HepG2 (cell line): ENCODE measurements around the gene THPO. TPM values are rescaled to one million over a fixed set of nuclear protein-coding genes. Genes with fewer than 3 reads are reported as not detected.

Source experiments
- AHR ChIP-seq: IDR thresholded peaks from 2 replicates; pipeline ENCODE4 v1.6.1; 2018; ENCODE audit warnings: missing genetic modification reagents, missing compliant biosample characterization
- ATF7 ChIP-seq, 2 experiments: fragments of 450-650 bp in 1 of 2; sonication (generic) in 1 of 2; formaldehyde crosslinking in 1 of 2; IDR thresholded peaks; 2 replicates each; pipeline versions ENCODE4 v1.4.0 to v1.6.1; 2016 to 2020; ENCODE audit warnings: antibody characterized with exemption in 1 of 2, mild to moderate bottlenecking in 1 of 2, missing genetic modification reagents in 1 of 2
- CSRNP1 ChIP-seq: sonication (generic); formaldehyde crosslinking; IDR thresholded peaks from 2 replicates; pipeline ENCODE4 v1.8.1; 2023; ENCODE audit warnings: mild to moderate bottlenecking, missing genetic modification reagents
- FOXC1 ChIP-seq: sonication (generic); formaldehyde crosslinking; IDR thresholded peaks from 2 replicates; pipeline ENCODE4 v1.8.0; 2022; ENCODE audit warnings: mild to moderate bottlenecking, missing genetic modification reagents, borderline replicate concordance
- FOXM1 ChIP-seq: sonication (generic); formaldehyde crosslinking; IDR thresholded peaks from 2 replicates; pipeline ENCODE4 v1.5.0; 2020; ENCODE audit warnings: missing genetic modification reagents
- ISX ChIP-seq: sonication (generic); formaldehyde crosslinking; conservative IDR thresholded peaks from 2 replicates; pipeline ENCODE4 v1.5.0; 2020; ENCODE audit warnings: missing genetic modification reagents
- MED1 ChIP-seq: sonication (generic); formaldehyde crosslinking; IDR thresholded peaks from 2 replicates; pipeline ENCODE4 v1.4.0; 2020; ENCODE audit warnings: missing genetic modification reagents
- MXD3 ChIP-seq: IDR thresholded peaks from 2 replicates; pipeline ENCODE4 v1.6.1; 2016; ENCODE audit warnings: mild to moderate bottlenecking, missing biosample characterization, missing genetic modification reagents
- SKIL ChIP-seq: sonication (generic); formaldehyde crosslinking; IDR thresholded peaks from 2 replicates; pipeline ENCODE4 v1.8.0; 2022; ENCODE audit warnings: missing genetic modification reagents, mild to moderate bottlenecking, moderate library complexity, borderline replicate concordance
- YEATS4 ChIP-seq: sonication (generic); formaldehyde crosslinking; IDR thresholded peaks from 2 replicates; pipeline ENCODE4 v1.4.0; 2020; ENCODE audit warnings: missing genetic modification reagents, borderline replicate concordance
- ZC3H13 ChIP-seq: sonication (generic); formaldehyde crosslinking; IDR thresholded peaks from 2 replicates; pipeline ENCODE4 v1.8.1; 2023; ENCODE audit warnings: mild to moderate bottlenecking, missing genetic modification reagents, moderate library complexity
- ZNF143 ChIP-seq: sonication (generic); formaldehyde crosslinking; IDR thresholded peaks from 2 replicates; pipeline ENCODE4 v1.4.0; 2020; ENCODE audit warnings: missing genetic modification reagents
- ZNF274 ChIP-seq: sonication (generic); formaldehyde crosslinking; IDR thresholded peaks from 2 replicates; pipeline ENCODE4 v1.5.1; 2020; ENCODE audit warnings: mild to moderate bottlenecking, missing genetic modification reagents
- ZNF839 ChIP-seq: sonication (generic); formaldehyde crosslinking; IDR thresholded peaks from 2 replicates; pipeline ENCODE4 v1.4.0; 2020; ENCODE audit warnings: missing genetic modification reagents, mild to moderate bottlenecking, borderline replicate concordance
- polyA plus RNA-seq, 8 experiments: library from polyadenylated mRNA; depleted of rRNA in 3 of 8; stranded (reverse) in 7 of 8; unstranded in 1 of 8; fragments of >200 nt; fragmentation: Illumina TruSeq in 4 of 8; extraction: Trizol in 4 of 8; gene quantifications; 2 replicates each; pipeline versions ENCODE4 v1.2.1 to v1.2.3, GENCODE V29; 2011 to 2016; ENCODE audit warnings: low read depth in 4 of 8, missing spikeins in 1 of 8, mixed read lengths in 1 of 8; ENCODE audit not compliant: insufficient read depth in 1 of 8
- total RNA-seq, 5 experiments: library from RNA; depleted of rRNA; stranded (reverse); fragments of >200 nt; fragmentation: Illumina TruSeq; extraction: Trizol; gene quantifications; 2 replicates each; pipeline ENCODE4 v1.2.3, GENCODE V29; 2016; ENCODE audit warnings: low read depth in 1 of 5
- TF ChIP-seq, protein P1 (sequence below): sonication (generic); formaldehyde crosslinking; IDR thresholded peaks from 2 replicates; pipeline ENCODE4 v1.4.0; 2020; ENCODE audit warnings: missing genetic modification reagents
- TF ChIP-seq, protein P2 (sequence below): sonication (generic); formaldehyde crosslinking; IDR thresholded peaks from 2 replicates; pipeline ENCODE4 v1.5.1; 2020; ENCODE audit warnings: mild to moderate bottlenecking, missing genetic modification reagents, moderate library complexity

The THPO gene
- total and polyA plus RNA-seq, 2 of the 13 experiments (the other 11 are each of a cell fraction or from before 2014, with no cell fraction given) = 2.8 to 4.8 TPM

DNA sequence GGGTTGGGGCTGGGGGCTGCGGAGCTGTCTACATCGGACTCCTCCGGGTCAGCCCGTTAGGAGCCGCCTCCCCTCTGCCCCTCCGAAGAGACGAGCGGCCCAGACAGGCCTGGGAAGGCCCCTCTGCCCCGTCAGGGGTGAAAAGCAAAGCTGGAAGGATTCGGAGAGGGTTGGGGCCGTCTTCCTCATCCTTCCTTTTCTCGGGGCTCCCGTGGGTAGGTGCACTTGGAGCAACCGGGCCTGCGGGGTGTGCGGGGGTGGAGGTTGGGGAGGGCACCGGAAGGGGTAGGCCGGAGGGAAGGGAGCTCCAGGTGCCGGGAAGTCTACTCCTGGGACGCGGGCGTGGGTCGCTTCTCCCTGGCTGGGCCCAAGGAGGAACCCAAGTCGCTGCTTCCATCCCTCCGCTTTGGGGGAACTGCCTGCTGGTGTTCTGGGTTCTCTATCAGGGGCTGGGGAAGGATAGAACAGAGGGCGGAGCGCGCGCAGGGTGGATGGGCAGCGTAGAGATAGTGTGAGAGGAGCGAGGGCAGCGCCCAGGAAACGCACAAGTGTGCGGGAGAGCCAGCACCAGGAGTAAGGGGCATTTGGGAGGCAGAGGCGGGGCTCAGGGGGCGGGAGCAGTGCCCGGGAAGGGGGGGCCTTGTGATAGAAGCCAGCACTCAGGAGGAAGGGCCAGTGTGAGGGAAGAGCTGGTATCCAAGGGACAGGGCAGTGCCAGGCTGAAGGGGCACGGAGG, 15.9 kb downstream of the THPO start (continued):
- no peak for TF ChIP-seq ZNF839 (CRISPR knock-in tag)
- TF ChIP-seq AHR (CRISPR knock-in tag) = no peak
- TF ChIP-seq, protein P1, sequence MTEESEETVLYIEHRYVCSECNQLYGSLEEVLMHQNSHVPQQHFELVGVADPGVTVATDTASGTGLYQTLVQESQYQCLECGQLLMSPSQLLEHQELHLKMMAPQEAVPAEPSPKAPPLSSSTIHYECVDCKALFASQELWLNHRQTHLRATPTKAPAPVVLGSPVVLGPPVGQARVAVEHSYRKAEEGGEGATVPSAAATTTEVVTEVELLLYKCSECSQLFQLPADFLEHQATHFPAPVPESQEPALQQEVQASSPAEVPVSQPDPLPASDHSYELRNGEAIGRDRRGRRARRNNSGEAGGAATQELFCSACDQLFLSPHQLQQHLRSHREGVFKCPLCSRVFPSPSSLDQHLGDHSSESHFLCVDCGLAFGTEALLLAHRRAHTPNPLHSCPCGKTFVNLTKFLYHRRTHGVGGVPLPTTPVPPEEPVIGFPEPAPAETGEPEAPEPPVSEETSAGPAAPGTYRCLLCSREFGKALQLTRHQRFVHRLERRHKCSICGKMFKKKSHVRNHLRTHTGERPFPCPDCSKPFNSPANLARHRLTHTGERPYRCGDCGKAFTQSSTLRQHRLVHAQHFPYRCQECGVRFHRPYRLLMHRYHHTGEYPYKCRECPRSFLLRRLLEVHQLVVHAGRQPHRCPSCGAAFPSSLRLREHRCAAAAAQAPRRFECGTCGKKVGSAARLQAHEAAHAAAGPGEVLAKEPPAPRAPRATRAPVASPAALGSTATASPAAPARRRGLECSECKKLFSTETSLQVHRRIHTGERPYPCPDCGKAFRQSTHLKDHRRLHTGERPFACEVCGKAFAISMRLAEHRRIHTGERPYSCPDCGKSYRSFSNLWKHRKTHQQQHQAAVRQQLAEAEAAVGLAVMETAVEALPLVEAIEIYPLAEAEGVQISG (CRISPR knock-in tag) = 0 out of 2 replicates have a peak, but pooled peaks have one; percentile 0
- TF ChIP-seq, protein P2, sequence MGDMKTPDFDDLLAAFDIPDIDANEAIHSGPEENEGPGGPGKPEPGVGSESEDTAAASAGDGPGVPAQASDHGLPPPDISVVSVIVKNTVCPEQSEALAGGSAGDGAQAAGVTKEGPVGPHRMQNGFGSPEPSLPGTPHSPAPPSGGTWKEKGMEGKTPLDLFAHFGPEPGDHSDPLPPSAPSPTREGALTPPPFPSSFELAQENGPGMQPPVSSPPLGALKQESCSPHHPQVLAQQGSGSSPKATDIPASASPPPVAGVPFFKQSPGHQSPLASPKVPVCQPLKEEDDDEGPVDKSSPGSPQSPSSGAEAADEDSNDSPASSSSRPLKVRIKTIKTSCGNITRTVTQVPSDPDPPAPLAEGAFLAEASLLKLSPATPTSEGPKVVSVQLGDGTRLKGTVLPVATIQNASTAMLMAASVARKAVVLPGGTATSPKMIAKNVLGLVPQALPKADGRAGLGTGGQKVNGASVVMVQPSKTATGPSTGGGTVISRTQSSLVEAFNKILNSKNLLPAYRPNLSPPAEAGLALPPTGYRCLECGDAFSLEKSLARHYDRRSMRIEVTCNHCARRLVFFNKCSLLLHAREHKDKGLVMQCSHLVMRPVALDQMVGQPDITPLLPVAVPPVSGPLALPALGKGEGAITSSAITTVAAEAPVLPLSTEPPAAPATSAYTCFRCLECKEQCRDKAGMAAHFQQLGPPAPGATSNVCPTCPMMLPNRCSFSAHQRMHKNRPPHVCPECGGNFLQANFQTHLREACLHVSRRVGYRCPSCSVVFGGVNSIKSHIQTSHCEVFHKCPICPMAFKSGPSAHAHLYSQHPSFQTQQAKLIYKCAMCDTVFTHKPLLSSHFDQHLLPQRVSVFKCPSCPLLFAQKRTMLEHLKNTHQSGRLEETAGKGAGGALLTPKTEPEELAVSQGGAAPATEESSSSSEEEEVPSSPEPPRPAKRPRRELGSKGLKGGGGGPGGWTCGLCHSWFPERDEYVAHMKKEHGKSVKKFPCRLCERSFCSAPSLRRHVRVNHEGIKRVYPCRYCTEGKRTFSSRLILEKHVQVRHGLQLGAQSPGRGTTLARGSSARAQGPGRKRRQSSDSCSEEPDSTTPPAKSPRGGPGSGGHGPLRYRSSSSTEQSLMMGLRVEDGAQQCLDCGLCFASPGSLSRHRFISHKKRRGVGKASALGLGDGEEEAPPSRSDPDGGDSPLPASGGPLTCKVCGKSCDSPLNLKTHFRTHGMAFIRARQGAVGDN = peak; percentile 8; the same call in 1 of the 2 replicates
- TF ChIP-seq ZC3H13 (CRISPR knock-in tag) = peak; percentile 40; the same call in 1 of the 2 replicates
- peak; percentile 9; the same call in 1 of the 2 replicates for TF ChIP-seq MED1 (CRISPR knock-in tag)
- no peak for TF ChIP-seq ISX (CRISPR knock-in tag)
- no peak for TF ChIP-seq ATF7 (IDR thresholded peaks at IDR 0.05)
- TF ChIP-seq ATF7 (CRISPR knock-in tag; IDR thresholded peaks at IDR 0.05) = no peak
- peak; percentile 39; the same call in 1 of the 2 replicates for TF ChIP-seq YEATS4 (CRISPR knock-in tag)
- peak; percentile 44; the same call in 1 of the 2 replicates for TF ChIP-seq ZNF143 (CRISPR knock-in tag)
- TF ChIP-seq ZNF274 = peak; percentile 79; the same call in 1 of the 2 replicates
- 0 out of 2 replicates have a peak, but pooled peaks have one; percentile 7 for TF ChIP-seq CSRNP1 (CRISPR knock-in tag)
- TF ChIP-seq MXD3 (CRISPR knock-in tag) = 0 out of 2 replicates have a peak, but pooled peaks have one; percentile 5
- 0 out of 2 replicates have a peak, but pooled peaks have one; percentile 40 for TF ChIP-seq FOXC1 (CRISPR knock-in tag)
- 0 out of 2 replicates have a peak, but pooled peaks have one; percentile 14 for TF ChIP-seq SKIL
- 0 out of 2 replicates have a peak, but pooled peaks have one; percentile 11 for TF ChIP-seq FOXM1 (CRISPR knock-in tag)
